Neural cell (in vitro differentiated cells): ENCODE results near the gene PTTG1IP. TPM values are rescaled to one million over a fixed set of nuclear protein-coding genes. Genes with fewer than 3 reads are reported as not detected.

Experiments used
- H2AFZ ChIP-seq: fragments of 200-600, 300-800 bp; sonication (generic), shearing (Covaris generic); 2 replicates; pipeline ENCODE4 v1.6.0; 2014; ENCODE audit warnings: low read depth, mild to moderate bottlenecking, antibody characterized with exemption, low read length, moderate library complexity
- H3F3A ChIP-seq: fragments of 200-600 bp; shearing (Covaris generic); 2 replicates; pipeline ENCODE4 v1.6.1; 2016; ENCODE audit warnings: mild to moderate bottlenecking, moderate library complexity, mixed read lengths, antibody characterized with exemption, low read length; ENCODE audit not compliant: insufficient read depth, poor library complexity, severe bottlenecking
- H3K27ac ChIP-seq: fragments of 200-600, 300-800 bp; sonication (generic), shearing (Covaris generic); 2 replicates; pipeline ENCODE4 v1.5.1; 2014; ENCODE audit warnings: mild to moderate bottlenecking, low read length, moderate library complexity
- H3K27me3 ChIP-seq: fragments of 300-800, 200-600 bp; sonication (generic), shearing (Covaris generic); 2 replicates; pipeline ENCODE4 v1.6.0; 2014; ENCODE audit warnings: mild to moderate bottlenecking, low read depth, low read length, moderate library complexity; ENCODE audit not compliant: insufficient read depth
- H3K36me3 ChIP-seq: fragments of 300-800, 200-600 bp; sonication (generic), shearing (Covaris generic); 2 replicates; pipeline ENCODE4 v1.5.1; 2014; ENCODE audit warnings: mild to moderate bottlenecking, antibody characterized with exemption, low read length, moderate library complexity; ENCODE audit not compliant: insufficient read depth
- H3K4me2 ChIP-seq: fragments of 300-800, 200-600 bp; sonication (generic), shearing (Covaris generic); 2 replicates; pipeline ENCODE4 v1.6.0; 2014; ENCODE audit warnings: mild to moderate bottlenecking, low read length
- H3K4me3 ChIP-seq: fragments of 300-800, 200-600 bp; sonication (generic), shearing (Covaris generic); 2 replicates; pipeline ENCODE4 v1.5.1; 2014; ENCODE audit warnings: mild to moderate bottlenecking, low read length, moderate library complexity
- H3K79me2 ChIP-seq: fragments of 200-600 bp; shearing (Covaris generic); replicated peaks from 2 replicates; pipeline ENCODE4 v1.6.0; 2014; ENCODE audit warnings: mild to moderate bottlenecking, low read length, moderate library complexity; ENCODE audit not compliant: insufficient read depth
- H3K9ac ChIP-seq: fragments of 300-800, 200-600 bp; sonication (generic), shearing (Covaris generic); 2 replicates; pipeline ENCODE4 v1.6.1; 2016; ENCODE audit warnings: mild to moderate bottlenecking, low read length, mixed read lengths
- H3K9me2 ChIP-seq: fragments of 200-600 bp; shearing (Covaris generic); 2 replicates; pipeline ENCODE4 v1.6.1; 2016; ENCODE audit warnings: mild to moderate bottlenecking, low read length, mixed read lengths; ENCODE audit not compliant: insufficient read depth
- H3K9me3 ChIP-seq: fragments of 200-600, 300-800 bp; sonication (generic), shearing (Covaris generic); 2 replicates; pipeline ENCODE4 v1.6.1; 2016; ENCODE audit warnings: mild to moderate bottlenecking, mixed run types, low read length, moderate library complexity, mixed read lengths
- H4K20me1 ChIP-seq: fragments of 200-600 bp; shearing (Covaris generic); 2 replicates; pipeline ENCODE4 v1.6.1; 2016; ENCODE audit warnings: mild to moderate bottlenecking, mixed run types; ENCODE audit not compliant: insufficient read depth
- EP300 ChIP-seq: fragments of 450-650 bp; conservative IDR thresholded peaks from 2 replicates; pipeline ENCODE4 v1.6.1; 2014; ENCODE audit warnings: antibody characterized with exemption, mild to moderate bottlenecking, moderate library complexity; ENCODE audit not compliant: poor library complexity, severe bottlenecking
- EZH2 ChIP-seq: fragments of 200-600, 300-800 bp; shearing (Covaris generic), sonication (generic); IDR thresholded peaks from 2 replicates; pipeline ENCODE4 v1.6.1; 2014; ENCODE audit warnings: antibody characterized with exemption, low read length, borderline replicate concordance, mild to moderate bottlenecking; ENCODE audit not compliant: insufficient read depth, poor library complexity, severe bottlenecking
- MXI1 ChIP-seq: fragments of 450-650 bp; conservative IDR thresholded peaks from 2 replicates; pipeline ENCODE4 v1.6.1; 2014; ENCODE audit warnings: antibody characterized with exemption, mild to moderate bottlenecking; ENCODE audit not compliant: poor library complexity, severe bottlenecking
- POLR2AphosphoS5 ChIP-seq: IDR thresholded peaks from 2 replicates; pipeline ENCODE4 v1.6.1; 2012
- RAD21 ChIP-seq: fragments of 450-650 bp; conservative IDR thresholded peaks from 2 replicates; pipeline ENCODE4 v1.6.1; 2014; ENCODE audit warnings: antibody characterized with exemption, mild to moderate bottlenecking, moderate library complexity
- SMC3 ChIP-seq: fragments of 450-650 bp; conservative IDR thresholded peaks from 2 replicates; pipeline ENCODE4 v1.6.1; 2014; ENCODE audit warnings: antibody characterized with exemption, mild to moderate bottlenecking, moderate library complexity; ENCODE audit not compliant: poor library complexity
- TAF1 ChIP-seq: IDR thresholded peaks from 2 replicates; pipeline ENCODE4 v1.6.1; 2012; ENCODE audit warnings: low read depth
- polyA plus RNA-seq: library from polyadenylated mRNA; depleted of rRNA; stranded (reverse); fragments of >200 nt; gene quantifications from 2 replicates; pipeline ENCODE4 v1.2.3, GENCODE V29; 2014
- TF ChIP-seq, protein P1 (sequence below): fragments of 450-650 bp; IDR thresholded peaks from 2 replicates; pipeline ENCODE4 v1.5.1; 2014; ENCODE audit warnings: antibody characterized with exemption, mild to moderate bottlenecking, moderate library complexity; ENCODE audit not compliant: poor library complexity, severe bottlenecking
- TF ChIP-seq, protein P2 (sequence below): IDR thresholded peaks from 2 replicates; pipeline ENCODE4 v1.6.1; 2012; ENCODE audit warnings: borderline replicate concordance

The PTTG1IP gene
- polyA plus RNA-seq, 1 donor from 2014 or later, result 152 TPM

DNA sequence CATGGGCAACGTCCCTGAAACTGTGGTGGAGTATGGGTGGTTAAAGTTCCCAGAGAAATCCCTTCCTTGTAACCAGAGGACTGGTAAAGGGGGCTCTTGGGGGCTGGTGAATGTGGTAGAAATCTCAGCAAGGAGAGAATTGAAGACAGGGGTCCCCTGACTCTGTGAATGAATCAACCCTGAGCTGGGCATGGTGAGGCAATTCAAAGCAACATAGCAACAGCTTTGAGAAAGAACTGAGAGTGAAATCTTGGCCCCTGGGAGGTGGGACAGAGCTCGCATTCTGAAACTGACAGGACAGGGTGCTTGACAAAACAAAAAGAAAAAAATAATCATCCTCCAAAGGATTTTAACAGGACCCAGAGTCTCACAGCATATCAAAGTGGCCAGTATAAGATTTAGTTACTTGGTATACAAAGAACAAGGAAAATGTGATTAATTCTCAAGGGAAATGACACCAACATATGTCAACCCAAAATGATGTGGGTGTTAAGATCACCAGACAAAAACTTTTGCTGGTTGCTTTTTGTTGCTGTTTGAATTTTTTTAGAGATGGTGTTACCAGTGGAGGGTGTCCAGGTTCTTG is 43.9 kb downstream of the PTTG1IP start:
- no peak overlapping the region for H3K4me2 ChIP-seq
- no peak overlapping the region for H3K9ac ChIP-seq
- no peaks in the 10 kb centered on the region for H3F3A ChIP-seq
- H3K9me3 ChIP-seq, result peaks cover 5% of the 10 kb centered on the region
- H3K36me3 ChIP-seq, result no peaks in the 10 kb centered on the region
- no peak overlapping the region for H3K4me3 ChIP-seq
- H3K27ac ChIP-seq, result no peak overlapping the region
- H3K9me2 ChIP-seq, result no peaks in the 10 kb centered on the region
- H3K79me2 ChIP-seq, result no peaks in the 10 kb centered on the region
- no peaks in the 10 kb centered on the region for H3K27me3 ChIP-seq
- no peak overlapping the region for H2AFZ ChIP-seq
- TF ChIP-seq SMC3, result no peak
- no peak for TF ChIP-seq EP300
- TF ChIP-seq MXI1, result no peak
- no peaks in the 10 kb centered on the region for H4K20me1 ChIP-seq

DNA sequence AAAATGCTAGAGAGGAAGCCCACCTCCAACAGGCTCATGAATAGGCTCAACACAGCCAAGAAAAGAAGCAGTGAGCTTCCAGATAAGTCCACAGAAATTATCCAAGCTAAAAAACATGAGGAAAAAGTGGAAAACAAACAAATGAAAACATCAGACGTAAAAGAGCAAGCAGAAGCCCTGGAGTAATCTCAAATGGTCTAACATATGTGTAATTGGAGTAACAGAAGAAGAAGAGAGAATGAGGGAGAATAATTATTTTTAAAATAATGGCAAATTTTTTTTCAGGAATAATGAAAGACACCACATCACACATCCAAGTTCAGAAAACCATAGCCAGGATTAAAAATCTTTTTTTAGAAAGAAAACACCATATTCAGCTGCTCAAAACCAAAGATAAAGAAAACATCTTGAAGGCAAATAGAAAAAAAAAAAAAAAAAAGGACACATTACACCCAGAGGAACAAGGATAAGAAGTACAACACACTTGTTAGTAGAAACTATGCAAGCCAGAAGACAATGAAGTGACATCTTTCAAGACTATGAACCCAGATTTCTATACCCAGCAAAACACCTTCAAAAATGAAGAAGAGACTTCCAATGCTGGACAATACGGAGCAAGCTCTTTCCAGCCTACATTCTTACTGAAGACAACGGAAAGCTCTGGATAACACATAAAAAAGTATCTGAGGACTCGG is 45.0 kb downstream of the PTTG1IP start:
- Histone ChIP-seq H3K9ac (no peak overlapping the region), H3K27me3 (no peaks in the 10 kb centered on the region), H3K9me2 (no peaks in the 10 kb centered on the region), H3K36me3 (no peaks in the 10 kb centered on the region), H3K4me3 (no peak overlapping the region), H3K79me2 (no peaks in the 10 kb centered on the region), H3K27ac (no peak overlapping the region), H3F3A (no peaks in the 10 kb centered on the region), H3K4me2 (no peak overlapping the region), H2AFZ (no peak overlapping the region), H3K9me3 (peaks cover 5% of the 10 kb centered on the region), H4K20me1 (no peaks in the 10 kb centered on the region)
- TF ChIP-seq TAF1 (no peak), POLR2AphosphoS5 (no peak), EP300 (no peak), SMC3 (no peak), EZH2 (no peak), RAD21 (no peak), MXI1 (no peak)
- TF ChIP-seq, protein P1, sequence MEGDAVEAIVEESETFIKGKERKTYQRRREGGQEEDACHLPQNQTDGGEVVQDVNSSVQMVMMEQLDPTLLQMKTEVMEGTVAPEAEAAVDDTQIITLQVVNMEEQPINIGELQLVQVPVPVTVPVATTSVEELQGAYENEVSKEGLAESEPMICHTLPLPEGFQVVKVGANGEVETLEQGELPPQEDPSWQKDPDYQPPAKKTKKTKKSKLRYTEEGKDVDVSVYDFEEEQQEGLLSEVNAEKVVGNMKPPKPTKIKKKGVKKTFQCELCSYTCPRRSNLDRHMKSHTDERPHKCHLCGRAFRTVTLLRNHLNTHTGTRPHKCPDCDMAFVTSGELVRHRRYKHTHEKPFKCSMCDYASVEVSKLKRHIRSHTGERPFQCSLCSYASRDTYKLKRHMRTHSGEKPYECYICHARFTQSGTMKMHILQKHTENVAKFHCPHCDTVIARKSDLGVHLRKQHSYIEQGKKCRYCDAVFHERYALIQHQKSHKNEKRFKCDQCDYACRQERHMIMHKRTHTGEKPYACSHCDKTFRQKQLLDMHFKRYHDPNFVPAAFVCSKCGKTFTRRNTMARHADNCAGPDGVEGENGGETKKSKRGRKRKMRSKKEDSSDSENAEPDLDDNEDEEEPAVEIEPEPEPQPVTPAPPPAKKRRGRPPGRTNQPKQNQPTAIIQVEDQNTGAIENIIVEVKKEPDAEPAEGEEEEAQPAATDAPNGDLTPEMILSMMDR, result no peak
- TF ChIP-seq, protein P2, sequence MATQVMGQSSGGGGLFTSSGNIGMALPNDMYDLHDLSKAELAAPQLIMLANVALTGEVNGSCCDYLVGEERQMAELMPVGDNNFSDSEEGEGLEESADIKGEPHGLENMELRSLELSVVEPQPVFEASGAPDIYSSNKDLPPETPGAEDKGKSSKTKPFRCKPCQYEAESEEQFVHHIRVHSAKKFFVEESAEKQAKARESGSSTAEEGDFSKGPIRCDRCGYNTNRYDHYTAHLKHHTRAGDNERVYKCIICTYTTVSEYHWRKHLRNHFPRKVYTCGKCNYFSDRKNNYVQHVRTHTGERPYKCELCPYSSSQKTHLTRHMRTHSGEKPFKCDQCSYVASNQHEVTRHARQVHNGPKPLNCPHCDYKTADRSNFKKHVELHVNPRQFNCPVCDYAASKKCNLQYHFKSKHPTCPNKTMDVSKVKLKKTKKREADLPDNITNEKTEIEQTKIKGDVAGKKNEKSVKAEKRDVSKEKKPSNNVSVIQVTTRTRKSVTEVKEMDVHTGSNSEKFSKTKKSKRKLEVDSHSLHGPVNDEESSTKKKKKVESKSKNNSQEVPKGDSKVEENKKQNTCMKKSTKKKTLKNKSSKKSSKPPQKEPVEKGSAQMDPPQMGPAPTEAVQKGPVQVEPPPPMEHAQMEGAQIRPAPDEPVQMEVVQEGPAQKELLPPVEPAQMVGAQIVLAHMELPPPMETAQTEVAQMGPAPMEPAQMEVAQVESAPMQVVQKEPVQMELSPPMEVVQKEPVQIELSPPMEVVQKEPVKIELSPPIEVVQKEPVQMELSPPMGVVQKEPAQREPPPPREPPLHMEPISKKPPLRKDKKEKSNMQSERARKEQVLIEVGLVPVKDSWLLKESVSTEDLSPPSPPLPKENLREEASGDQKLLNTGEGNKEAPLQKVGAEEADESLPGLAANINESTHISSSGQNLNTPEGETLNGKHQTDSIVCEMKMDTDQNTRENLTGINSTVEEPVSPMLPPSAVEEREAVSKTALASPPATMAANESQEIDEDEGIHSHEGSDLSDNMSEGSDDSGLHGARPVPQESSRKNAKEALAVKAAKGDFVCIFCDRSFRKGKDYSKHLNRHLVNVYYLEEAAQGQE, result no peak
